H1 (cell line): ENCODE results near the gene NRP2. TPM values are rescaled to one million over a fixed set of nuclear protein-coding genes. Genes with fewer than 3 reads are reported as not detected.

Experiments used
- JUN ChIP-seq: IDR thresholded peaks from 2 replicates; pipeline ENCODE4 v1.6.1; 2011; ENCODE audit warnings: low read depth, mild to moderate bottlenecking, improper control_type of control experiment, low read length
- JUND ChIP-seq: IDR thresholded peaks from 2 replicates; pipeline ENCODE4 v1.6.1; 2011; ENCODE audit warnings: mild to moderate bottlenecking, improper control_type of control experiment, low read length
- KDM5A ChIP-seq: fragments of 200-600 bp; IDR thresholded peaks from 2 replicates; pipeline ENCODE4 v1.7.1; 2012; ENCODE audit warnings: mild to moderate bottlenecking, low read length, inconsistent platforms, mixed read lengths
- RAD21 ChIP-seq, 2 experiments: IDR thresholded peaks in 1 of 2; conservative IDR thresholded peaks in 1 of 2; 2 replicates each; pipeline ENCODE4 v1.6.1; 2011; ENCODE audit warnings: low read depth in 2 of 2, low read length in 2 of 2, improper control_type of control experiment in 1 of 2, inconsistent platforms in 1 of 2, mild to moderate bottlenecking in 1 of 2, moderate library complexity in 1 of 2
- SRF ChIP-seq: IDR thresholded peaks from 2 replicates; pipeline ENCODE4 v1.6.1; 2011; ENCODE audit warnings: mild to moderate bottlenecking, low read depth, low read length, moderate library complexity
- polyA plus RNA-seq, 7 experiments: library from polyadenylated mRNA; depleted of rRNA in 3 of 7; stranded (reverse) in 5 of 7; unstranded in 2 of 7; fragments of >200 nt in 5 of 7; fragments of 200-250 nt in 2 of 7; gene quantifications; 1 replicate in 5 of 7; 2 replicates in 1 of 7; 4 replicates in 1 of 7; pipeline versions ENCODE4 v1.2.1 to v1.2.3, GENCODE V29; 2011 to 2013; ENCODE audit warnings: missing spikeins in 2 of 7, mixed read lengths in 2 of 7
- total RNA-seq: library from RNA; stranded (reverse); fragmentation: NEBNext Ultra II Directional; extraction: Animal tissue kit (Norgen Biotek cat#: 25700); gene quantifications from 2 replicates; pipeline ENCODE4 v1.2.1, GENCODE V29; 2021
- TF ChIP-seq, protein P1 (sequence below): IDR thresholded peaks from 2 replicates; pipeline ENCODE4 v1.6.1; 2012; ENCODE audit warnings: low read length, inconsistent platforms
- TF ChIP-seq, protein P2 (sequence below): fragments of 300-600 bp; sonication (generic); IDR thresholded peaks from 2 replicates; pipeline ENCODE4 v1.7.1; 2012; ENCODE audit warnings: low read length, moderate library complexity, mild to moderate bottlenecking, inconsistent platforms; ENCODE audit not compliant: insufficient replicate concordance

NRP2 gene
- total and polyA plus RNA-seq, 2 of the 8 experiments (the other 6 are each of a cell fraction or from before 2014, with no cell fraction given), result 32.0 to 37.8 TPM

DNA sequence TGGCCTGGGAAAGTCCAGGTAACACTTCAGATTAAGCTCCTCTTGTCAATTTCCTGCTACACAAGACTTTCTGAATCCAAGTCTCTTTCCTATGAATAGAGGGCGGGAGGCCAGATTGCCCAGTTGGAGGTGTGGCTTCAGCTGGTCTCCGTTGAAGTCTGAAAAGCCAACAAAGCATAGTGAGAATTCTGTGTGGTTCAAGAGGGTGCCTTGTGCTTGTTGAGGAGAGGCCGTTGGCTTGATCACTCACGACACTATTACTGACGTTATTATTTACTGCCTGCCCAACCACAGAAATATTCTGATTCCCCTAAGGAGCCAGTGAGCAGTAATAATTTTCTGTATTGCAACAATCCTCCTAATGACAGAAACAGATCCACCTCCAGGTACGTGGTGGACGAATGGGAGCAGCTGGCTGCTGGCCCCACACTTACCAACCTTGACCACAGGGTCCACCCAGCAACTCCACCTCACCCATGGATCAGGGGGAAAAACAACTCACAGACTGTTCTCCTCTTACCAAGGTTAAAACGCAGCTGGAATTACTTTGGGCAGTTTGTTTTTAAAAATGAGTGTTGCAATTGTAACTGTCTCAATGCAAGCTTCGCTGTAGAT, 21.9 kb downstream of the NRP2 start (continued):
- no peak for TF ChIP-seq RAD21 (IDR thresholded peaks at IDR 0.05 in 1 of 2, conservative IDR thresholded peaks at IDR 0.05 in 1 of 2; ENCODE audit: low read depth in 2 of 2, low read length in 2 of 2)
- TF ChIP-seq KDM5A, result no peak
- TF ChIP-seq JUND, result no peak
- TF ChIP-seq, protein P1, sequence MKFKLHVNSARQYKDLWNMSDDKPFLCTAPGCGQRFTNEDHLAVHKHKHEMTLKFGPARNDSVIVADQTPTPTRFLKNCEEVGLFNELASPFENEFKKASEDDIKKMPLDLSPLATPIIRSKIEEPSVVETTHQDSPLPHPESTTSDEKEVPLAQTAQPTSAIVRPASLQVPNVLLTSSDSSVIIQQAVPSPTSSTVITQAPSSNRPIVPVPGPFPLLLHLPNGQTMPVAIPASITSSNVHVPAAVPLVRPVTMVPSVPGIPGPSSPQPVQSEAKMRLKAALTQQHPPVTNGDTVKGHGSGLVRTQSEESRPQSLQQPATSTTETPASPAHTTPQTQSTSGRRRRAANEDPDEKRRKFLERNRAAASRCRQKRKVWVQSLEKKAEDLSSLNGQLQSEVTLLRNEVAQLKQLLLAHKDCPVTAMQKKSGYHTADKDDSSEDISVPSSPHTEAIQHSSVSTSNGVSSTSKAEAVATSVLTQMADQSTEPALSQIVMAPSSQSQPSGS, result no peak
- TF ChIP-seq JUN, result no peak
- no peak for TF ChIP-seq SRF
- TF ChIP-seq, protein P2, sequence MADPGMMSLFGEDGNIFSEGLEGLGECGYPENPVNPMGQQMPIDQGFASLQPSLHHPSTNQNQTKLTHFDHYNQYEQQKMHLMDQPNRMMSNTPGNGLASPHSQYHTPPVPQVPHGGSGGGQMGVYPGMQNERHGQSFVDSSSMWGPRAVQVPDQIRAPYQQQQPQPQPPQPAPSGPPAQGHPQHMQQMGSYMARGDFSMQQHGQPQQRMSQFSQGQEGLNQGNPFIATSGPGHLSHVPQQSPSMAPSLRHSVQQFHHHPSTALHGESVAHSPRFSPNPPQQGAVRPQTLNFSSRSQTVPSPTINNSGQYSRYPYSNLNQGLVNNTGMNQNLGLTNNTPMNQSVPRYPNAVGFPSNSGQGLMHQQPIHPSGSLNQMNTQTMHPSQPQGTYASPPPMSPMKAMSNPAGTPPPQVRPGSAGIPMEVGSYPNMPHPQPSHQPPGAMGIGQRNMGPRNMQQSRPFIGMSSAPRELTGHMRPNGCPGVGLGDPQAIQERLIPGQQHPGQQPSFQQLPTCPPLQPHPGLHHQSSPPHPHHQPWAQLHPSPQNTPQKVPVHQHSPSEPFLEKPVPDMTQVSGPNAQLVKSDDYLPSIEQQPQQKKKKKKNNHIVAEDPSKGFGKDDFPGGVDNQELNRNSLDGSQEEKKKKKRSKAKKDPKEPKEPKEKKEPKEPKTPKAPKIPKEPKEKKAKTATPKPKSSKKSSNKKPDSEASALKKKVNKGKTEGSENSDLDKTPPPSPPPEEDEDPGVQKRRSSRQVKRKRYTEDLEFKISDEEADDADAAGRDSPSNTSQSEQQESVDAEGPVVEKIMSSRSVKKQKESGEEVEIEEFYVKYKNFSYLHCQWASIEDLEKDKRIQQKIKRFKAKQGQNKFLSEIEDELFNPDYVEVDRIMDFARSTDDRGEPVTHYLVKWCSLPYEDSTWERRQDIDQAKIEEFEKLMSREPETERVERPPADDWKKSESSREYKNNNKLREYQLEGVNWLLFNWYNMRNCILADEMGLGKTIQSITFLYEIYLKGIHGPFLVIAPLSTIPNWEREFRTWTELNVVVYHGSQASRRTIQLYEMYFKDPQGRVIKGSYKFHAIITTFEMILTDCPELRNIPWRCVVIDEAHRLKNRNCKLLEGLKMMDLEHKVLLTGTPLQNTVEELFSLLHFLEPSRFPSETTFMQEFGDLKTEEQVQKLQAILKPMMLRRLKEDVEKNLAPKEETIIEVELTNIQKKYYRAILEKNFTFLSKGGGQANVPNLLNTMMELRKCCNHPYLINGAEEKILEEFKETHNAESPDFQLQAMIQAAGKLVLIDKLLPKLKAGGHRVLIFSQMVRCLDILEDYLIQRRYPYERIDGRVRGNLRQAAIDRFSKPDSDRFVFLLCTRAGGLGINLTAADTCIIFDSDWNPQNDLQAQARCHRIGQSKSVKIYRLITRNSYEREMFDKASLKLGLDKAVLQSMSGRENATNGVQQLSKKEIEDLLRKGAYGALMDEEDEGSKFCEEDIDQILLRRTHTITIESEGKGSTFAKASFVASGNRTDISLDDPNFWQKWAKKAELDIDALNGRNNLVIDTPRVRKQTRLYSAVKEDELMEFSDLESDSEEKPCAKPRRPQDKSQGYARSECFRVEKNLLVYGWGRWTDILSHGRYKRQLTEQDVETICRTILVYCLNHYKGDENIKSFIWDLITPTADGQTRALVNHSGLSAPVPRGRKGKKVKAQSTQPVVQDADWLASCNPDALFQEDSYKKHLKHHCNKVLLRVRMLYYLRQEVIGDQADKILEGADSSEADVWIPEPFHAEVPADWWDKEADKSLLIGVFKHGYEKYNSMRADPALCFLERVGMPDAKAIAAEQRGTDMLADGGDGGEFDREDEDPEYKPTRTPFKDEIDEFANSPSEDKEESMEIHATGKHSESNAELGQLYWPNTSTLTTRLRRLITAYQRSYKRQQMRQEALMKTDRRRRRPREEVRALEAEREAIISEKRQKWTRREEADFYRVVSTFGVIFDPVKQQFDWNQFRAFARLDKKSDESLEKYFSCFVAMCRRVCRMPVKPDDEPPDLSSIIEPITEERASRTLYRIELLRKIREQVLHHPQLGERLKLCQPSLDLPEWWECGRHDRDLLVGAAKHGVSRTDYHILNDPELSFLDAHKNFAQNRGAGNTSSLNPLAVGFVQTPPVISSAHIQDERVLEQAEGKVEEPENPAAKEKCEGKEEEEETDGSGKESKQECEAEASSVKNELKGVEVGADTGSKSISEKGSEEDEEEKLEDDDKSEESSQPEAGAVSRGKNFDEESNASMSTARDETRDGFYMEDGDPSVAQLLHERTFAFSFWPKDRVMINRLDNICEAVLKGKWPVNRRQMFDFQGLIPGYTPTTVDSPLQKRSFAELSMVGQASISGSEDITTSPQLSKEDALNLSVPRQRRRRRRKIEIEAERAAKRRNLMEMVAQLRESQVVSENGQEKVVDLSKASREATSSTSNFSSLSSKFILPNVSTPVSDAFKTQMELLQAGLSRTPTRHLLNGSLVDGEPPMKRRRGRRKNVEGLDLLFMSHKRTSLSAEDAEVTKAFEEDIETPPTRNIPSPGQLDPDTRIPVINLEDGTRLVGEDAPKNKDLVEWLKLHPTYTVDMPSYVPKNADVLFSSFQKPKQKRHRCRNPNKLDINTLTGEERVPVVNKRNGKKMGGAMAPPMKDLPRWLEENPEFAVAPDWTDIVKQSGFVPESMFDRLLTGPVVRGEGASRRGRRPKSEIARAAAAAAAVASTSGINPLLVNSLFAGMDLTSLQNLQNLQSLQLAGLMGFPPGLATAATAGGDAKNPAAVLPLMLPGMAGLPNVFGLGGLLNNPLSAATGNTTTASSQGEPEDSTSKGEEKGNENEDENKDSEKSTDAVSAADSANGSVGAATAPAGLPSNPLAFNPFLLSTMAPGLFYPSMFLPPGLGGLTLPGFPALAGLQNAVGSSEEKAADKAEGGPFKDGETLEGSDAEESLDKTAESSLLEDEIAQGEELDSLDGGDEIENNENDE, result no peak
